C1 segment of cervical spinal cord (tissue), 14 donors: ENCODE results near the gene STRADA.

Experiments used
- DNase-seq, 14 donors: peaks; one replicate each; lab custom pipeline; 2025; lab: John Stamatoyannopoulos, UW

The STRADA gene, protein sequence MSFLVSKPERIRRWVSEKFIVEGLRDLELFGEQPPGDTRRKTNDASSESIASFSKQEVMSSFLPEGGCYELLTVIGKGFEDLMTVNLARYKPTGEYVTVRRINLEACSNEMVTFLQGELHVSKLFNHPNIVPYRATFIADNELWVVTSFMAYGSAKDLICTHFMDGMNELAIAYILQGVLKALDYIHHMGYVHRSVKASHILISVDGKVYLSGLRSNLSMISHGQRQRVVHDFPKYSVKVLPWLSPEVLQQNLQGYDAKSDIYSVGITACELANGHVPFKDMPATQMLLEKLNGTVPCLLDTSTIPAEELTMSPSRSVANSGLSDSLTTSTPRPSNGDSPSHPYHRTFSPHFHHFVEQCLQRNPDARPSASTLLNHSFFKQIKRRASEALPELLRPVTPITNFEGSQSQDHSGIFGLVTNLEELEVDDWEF

DNA sequence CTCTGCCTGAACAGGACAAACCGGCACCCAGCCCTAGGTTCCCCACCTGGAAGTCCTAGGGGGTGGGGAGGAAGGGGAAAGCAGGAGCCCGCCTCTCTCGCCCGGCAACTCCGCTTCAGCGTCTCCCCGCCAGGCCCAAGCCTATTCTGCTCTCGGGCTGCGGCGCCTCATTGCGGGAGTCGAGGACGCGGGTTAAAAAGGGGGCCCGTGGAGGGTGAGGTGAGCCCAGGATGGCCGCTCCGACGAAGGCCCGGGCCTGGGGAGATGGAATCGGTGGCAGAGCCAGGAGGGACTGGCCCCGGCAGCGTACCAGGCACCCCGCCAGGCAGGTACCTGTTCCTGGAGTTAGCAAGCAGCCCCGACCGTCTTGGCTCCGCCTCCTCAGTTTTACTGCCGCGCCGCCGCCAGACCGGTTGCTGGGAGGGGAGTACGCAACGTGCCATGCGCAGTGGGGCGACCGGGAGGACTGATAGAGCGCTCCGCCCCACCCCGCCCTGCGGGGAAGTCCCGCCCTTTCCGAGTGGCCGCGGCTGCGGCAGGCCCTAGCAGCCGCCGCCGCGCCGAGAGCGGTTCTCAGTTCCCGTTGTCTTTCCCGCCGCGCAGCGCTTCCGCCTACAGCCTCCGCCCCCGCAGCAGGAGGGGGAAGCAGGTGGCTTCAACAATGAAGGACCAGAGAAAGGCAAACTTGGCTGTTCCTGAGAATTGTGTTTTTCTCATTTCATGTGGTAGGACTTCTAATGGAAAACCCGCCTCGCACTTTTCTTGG lies at the start of gene STRADA:
STRADA (minus strand) TSS at position 392 of the 766 bp plus-strand sequence. CDS start 13,430 bp downstream, outside the sequence.
- DNase-seq = peak; percentile 70 to 98 (median 94)

DNA sequence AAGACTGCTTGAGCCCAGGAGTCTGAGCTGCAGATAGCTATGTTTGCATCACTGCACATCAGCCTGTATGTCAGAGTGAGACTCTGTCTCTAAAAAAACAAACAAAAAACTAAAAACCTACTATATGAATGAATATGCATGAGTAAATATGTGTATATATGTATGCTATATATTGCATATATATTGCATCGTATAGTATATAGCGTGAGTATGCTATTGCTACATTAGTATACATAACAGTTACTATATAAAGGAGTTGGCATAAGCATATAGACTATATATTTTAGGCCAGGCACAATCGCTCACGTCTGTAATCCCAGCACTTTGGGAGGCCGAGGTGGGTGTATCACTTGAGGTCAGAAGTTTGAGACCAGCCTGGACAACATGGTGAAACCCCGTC lies 48.5 kb upstream of the STRADA start:
- no peak for DNase-seq

DNA sequence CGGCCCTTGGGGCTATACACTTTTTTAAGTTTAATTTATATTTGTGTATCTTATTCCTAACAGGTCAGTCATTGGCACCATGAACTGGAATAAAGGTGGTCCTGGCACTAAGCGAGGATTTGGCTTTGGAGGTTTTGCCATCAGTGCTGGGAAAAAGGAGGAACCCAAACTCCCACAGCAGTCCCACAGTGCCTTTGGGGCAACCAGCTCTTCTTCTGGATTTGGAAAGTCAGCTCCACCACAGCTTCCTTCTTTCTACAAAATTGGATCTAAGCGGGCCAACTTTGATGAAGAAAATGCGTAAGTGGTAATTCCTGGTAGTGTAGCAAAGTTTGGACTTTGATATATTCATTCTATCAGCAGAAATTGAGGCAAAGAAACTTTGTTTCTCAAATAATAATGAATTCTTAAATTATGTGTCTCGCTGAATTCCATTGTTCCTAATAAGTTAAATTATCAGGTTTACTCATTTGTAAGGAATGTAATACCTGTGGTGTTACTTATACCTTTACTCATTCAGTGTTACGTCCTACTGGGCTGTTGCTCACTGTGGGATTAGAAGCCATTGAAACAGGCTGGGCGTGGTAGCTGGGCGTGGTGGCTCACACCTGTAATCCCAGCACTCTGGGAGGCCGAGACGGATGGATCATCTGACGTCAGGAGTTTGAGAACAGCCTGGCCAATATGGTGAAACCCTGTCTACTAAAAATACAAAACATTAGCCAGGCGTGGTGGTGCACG lies 45.5 kb upstream of the STRADA start:
- no peak for DNase-seq

DNA sequence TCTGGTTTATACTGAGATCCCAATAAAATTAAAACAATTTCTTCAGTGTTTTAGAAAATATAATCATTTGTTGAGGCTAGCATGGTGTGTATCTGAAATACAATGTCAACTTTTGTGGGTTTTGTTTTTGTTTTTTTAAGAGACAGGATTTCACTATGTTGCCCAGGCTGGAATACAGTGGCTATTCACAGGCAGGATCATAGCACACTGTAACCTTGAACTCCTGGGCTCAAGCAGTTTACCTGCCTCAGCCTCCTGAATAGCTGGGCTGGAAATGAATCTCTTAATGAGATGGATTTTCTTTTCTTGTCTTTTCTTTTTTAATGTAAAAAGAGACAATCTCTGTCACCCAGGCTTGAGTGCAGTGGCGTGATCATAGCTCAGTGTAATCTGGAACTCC lies 44.5 kb upstream of the STRADA start:
- no peak for DNase-seq

DNA sequence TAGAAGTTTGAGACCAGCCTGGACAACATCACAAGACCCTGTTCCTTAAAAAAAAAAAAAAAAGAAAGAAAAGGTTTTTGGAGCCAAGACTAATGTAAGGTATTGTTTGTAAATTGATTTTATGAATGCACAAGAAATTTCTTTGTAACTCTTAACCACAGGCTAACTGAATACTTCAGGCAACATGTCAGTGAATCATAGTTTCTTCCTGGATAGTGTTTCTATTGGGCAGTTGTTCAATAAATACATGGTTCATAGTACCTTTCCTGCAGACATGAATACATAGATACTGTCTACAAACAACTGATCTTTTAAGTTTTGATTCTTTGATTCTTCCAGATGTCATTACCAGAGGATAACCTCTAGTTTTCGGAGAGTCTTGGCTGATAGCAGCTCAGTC lies 44.0 kb upstream of the STRADA start:
- no peak for DNase-seq

DNA sequence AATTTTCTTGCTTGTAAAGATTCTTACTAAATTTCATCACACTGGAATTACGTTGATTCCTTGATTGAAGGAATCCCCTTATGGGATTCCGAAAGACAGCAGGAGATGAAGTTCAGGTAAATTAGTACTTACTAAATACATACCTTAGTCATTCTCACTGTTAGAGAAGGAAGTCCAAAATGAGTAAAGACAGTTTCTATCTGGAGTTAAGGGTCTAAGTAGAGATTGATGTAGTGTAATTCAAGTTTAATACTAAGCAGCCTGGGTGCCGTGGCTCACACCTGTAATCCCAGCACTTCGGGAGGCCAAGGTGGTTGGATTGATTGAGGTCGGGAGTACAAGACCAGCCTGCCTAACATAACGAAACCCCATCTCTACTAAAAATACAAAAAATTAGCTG lies 41.9 kb upstream of the STRADA start:
- no peak for DNase-seq

DNA sequence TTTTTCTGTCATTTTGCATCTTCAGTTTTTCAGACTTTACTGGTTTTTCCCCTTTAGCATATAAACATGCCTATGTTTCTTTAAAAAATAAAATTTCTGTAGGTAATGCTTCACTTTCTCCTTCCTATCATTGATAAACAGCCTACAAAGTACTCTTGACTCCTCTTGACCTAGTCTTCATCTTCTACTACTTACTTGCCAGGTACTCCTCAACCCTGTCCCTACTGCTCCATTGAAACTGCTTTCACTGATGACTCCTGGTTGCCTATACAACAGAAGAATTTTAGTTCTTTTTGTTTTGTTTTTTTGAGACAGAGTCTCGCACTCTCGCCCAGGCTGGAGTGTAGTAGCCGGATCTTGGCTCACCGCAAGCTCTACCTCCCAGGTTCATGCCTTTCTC lies 39.3 kb upstream of the STRADA start:
- DNase-seq = no peak

DNA sequence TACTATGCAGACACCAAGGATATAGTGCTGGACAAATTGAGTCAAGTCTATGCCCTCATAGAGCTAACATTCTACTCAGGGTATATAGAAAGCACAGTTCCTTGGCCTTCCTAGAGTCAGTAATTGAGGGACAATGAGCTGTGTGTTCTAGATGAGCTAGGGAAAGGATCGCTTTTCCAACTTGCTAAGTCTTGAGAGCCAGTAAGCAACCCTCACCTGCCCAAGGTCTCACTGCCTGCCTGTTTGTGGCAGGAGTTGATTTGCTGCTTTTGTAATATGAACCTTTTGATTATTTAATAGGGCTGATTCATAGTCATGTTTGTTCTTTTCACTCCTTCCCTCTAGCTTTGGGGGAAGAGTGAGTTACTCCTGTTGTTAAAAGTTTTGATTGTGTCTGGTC lies 38.9 kb upstream of the STRADA start:
- no peak for DNase-seq

DNA sequence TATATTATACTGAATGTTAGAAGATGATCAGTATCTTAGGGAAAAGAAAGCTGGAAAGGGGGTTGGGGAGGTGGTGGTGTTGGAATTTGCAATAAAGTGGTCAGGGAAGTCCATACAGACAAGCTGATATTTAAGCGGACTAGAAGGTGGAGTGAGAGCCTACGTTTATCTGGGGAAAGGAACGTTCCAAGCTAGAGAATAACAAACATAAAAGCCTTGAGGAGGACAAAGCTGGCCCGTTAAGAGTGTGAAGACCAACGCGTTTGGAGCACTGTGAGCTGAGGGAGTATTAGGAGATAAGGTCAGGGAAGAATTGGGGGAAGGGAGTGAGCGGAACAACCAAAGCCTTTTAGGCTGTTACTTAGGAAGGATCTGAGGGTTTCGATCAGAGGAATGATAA lies 33.8 kb upstream of the STRADA start:
- DNase-seq = no peak

DNA sequence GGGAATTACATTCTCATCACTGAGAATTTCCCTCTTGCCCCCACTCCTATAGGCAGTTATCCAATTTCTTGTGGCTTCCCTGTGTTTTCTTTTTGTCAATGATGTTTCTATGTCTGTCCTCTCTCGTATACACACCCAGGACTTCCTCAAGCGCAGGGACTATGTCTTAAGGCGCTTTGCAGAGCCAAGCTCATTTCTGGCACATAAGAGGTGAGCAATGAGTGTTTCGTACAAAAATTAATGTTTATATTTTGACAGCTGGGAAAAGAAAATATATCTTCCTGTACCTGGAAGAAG lies 33.3 kb upstream of the STRADA start:
- no peak for DNase-seq

DNA sequence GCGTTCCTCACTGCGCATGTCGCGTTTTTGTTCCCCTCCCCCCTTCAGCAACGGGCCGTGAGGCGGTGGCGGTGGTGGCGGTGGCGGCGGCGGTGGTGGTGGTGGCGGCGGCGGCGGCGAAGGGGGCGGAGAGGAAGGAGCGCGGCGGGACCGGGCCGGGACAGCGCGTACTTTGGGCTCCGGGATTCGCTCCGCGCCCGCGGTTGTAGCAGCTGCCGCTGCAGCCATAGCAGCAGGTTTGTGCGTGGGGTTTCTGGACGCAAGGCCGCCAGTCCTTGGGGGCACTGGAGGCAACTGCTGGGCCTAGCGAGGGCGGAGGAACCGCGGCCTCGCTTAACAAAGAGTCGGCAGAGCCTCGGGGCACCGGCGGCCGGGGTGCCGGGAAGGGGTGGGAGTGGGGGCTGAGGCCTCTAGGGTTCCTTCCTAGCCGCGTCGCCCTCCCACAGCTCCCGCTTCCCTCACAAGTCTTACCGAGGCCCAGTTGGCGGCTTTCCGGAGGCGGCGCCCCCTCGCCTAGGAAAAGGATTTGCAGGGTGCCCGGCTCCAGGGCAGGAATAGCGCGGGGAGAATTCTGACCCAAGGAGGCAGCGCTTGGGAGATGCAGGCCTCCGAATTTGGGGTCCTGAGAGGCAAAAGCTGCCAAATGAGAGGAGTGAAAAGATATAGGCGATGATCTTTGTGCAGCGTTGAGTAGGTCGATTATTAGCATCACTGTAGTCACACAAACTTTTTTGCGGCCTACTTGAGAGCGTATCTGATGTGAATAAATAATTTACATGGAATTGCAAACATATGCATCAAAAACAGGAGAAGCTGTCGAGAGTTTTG lies 32.8 kb upstream of the STRADA start, which contains the start of gene DDX42:
DDX42 (plus strand) TSS at position 30 of the 828 bp plus-strand sequence. CDS start 12,880 bp downstream, outside the sequence.
- DNase-seq = peak in 4 of 14 donors; percentile 23 to 57 (median 44)

DNA sequence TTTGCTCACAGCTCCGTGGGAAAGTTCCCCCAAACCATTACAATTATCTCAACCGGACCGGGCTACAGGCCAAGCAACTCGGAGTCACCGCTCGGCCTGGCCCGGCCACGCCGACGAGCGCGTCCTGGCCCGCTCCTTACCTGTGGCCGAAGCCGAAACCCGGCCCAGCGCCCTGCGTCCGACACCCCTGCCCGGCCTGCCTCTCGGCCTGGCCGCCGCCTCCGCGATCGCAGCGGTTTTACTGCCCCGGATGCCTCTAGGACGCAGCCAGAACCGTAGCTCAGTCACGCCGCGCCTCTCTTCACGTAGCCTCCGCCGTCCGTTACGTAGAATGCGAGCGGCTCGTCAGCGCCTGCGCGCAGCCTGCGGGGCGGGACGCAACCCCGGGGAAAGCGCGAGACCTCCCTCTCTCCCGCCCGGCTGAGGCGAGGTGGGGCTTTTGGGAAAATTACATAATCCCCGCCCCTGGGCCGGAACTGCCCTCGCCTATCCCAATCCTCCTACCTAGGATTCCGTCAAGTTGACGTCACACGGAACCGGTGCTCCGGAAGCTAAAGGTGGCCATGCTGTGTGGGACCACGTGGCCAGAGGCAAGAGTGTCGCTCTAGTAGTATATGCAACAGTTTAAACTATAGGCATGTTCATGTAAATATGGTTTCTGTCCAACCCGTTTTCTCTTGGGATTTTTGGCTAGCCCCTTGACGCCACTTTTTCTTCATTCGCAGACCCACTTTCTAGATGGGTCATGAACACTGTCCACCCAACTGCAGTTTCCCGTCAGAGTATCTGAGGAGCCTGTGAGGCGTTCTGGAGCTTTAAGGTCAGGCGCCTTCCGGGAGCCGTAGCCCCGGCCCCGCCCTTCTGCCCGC lies 31.9 kb upstream of the STRADA start, which contains the start of gene CCDC47:
CCDC47 (minus strand) TSS at position 326 of the 869 bp plus-strand sequence. CDS start 7,422 bp downstream, outside the sequence.
- peak; percentile 86 to 100 (median 97) for DNase-seq

DNA sequence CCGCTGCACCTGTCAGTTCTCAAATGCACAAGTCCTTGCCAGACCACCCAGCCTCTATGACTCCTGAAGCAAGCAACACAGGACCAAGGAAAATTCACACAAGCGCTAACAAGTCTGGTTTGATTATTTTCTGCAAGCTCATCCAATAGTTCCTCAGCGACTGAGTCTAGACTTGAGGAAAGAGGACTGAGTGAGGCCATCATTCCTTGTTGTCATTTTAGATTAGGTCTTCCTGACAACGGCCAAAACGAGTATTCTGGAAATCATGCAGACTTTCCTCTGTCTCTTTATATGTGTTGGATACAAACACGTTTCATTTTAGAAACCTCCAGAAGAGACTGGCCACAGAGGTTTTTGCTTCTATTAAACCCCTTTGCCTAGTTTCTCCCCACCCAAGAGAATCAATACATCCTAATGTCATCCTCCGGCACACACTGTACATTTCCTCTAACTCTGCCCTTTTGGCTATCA lies 31.2 kb upstream of the STRADA start:
- no peak for DNase-seq

DNA sequence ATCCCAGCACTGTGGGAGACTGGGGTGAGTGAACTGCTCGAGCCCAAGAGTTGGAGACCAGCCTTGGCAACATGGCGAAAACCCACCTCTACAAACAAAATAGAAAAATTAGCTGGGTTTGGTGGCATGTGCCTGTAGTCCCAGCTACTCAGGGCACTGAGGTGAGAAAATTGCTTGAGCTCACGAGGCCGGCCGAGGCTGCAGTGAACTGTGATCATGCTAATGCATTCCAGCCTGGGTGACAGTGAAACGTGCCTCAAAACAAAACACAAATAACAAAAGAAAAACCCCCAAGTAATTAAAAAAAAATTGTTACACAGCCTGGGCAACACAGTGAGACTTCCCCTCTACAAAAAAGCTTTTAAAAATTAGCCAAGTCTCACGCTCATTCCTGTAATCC lies 26.8 kb upstream of the STRADA start:
- no peak for DNase-seq

DNA sequence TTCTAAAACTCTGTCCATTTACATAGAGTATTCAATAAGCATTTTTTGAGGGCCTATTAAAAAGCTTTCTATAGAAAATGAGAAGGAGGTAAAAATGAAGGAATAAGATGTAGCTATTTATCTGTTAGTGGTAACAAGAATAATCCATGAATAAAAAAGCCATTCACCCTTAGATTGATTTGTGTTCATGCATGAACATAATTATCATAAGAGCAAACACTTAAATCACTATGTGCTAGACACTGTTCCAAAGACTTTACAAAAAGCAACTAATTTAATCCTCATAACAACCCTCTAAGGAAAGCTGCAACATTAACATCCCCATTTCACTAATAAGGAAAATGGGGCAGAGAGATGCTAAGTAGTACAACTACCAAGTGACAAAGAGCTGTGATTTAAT lies 25.2 kb upstream of the STRADA start:
- no peak for DNase-seq

DNA sequence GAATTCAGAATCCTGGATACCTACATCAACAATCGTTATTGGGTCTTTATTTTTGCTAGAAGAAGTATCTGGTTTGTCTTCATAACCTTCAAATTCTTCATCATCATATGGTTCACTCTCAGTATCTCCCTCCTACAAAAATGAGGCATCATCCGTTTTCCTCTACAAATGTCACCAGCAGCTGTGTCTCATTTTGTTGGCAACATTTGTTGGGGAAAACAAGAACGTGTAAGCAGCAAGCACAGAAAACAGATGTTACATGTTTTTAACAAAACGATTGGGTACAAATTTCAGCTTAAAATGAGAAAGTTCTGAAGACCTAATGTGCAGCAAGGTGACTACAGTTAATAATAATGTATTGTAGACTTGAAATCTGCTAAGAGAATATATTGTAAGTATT lies 23.1 kb upstream of the STRADA start:
- DNase-seq = no peak

DNA sequence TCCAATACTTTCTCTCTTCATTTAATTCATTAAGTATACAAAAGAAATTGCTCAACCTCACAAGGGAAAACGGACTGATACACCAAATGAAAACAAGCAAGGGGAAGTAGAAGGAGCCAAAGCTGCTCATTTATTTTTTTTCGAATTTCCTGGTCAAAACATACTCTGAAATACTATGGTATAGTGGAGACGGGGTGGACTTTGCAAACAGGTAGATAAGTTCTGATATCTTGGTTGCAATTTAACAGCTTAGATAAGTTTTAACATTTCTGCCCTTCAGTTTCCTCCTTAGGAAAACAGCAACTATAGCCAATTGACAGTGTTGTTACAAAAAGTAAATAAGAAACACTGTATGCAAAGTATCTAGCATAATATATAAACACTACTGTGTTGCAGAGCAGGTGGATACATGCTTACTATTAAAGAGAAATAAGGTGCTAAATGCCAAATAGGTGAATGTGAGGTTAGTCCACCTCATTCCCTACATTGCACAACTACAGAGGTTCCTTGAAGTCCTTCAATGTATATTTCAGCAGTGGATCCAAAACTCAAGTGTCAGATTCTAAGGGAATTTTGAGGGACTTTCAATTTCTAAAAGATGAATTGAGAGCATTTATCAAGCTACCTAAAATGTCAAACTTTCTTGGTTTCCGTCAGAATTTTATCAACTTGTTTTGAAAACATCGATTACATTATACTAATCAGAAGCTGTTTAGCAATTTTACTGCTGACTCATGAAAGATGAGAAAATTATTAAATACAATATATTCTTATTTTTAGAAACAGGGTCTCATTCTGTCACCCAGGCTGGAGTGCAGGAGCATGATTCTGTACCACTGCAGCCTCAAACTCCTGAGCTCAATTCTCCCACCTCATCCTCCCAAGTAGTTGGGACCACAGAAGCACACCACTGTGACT lies 20.8 kb upstream of the STRADA start:
- DNase-seq = no peak

DNA sequence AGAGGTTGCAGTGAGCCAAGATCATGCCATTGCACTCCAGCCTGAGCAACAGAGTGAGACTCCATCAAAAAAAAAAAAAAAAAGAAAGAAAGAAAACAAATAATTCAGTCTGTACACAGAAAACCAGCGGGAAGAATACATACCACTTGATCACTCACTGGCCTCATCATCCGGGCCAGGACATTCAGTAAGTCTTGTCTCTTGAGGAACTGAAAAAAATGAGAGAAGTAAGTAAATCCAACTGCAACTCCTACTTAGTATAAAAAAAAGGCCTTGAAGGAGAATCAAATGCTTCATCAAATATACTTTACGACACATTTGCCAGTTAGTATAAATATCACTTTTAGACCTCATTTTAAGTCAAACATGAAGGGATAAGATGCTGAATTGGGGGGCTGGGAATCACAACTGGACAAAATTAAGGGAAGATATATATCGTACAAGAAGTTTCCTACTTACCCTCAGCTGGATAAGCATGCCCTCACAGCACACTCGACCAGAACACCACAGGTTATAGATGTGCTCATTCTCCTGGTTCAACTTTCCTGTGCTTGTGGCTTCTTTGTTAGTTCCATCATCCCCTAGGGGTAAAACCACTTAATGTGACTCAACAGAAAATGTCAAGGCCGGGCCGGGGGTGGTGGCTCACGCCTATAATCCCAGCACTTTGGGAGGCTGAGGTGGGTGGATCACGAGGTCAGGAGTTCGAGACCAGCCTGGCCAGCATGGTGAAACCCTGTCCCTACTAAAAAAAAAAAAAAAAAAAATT lies 19.4 kb upstream of the STRADA start:
- DNase-seq = no peak
